DMS 273 treated with DMSO at 0.1 percent for 48 hours (cell line): Measurements from ENCODE around the gene GSTM4.
A peak's percentile ranks its signal among the peaks of the same experiment; 100 is the strongest.

ENCODE experiments used
- DNase-seq: peaks from one replicate; lab custom pipeline; 2025; lab: John Stamatoyannopoulos, UW

The GSTM4 gene

DNA sequence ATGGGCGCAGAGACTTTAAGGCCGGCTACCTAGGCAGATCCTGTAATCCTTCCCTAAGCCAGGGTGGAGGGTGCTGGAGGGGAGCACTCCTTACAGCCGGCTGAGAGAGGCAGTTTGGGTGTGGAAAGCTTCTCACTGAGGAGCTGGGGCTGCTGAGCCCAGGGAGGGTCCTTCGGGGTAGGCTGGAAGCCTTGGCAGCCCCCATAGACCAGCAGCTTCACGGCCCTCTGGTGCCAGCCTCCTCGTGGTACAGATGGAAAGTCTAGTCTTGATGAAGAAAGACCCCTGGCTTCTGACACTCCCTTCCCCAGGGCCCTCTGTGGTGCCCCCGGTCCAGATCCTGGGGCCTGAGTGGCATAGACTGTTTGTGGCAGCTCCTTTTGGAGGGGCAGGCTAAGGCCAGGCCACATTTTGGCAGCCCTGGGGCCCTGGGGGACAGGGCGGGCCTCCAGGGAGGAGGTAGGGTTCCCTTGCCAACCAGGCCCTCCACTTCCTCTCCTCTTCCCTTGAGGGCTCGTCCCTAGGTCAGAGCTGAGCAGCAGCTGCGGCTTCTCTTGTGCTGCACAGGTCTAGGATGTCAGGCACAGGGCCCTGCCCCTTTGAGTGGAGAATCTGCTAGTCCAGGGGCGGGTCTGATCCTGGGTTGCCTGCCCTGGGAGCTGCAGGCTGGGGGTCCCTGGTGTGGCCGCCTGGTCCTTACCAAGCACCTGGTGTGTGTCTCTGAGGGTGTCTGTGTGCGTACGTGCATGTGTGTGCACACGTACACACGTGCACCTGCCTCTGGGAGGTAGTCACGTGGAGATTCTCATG is 31.5 kb upstream of the GSTM4 start:
- no peak for DNase-seq

DNA sequence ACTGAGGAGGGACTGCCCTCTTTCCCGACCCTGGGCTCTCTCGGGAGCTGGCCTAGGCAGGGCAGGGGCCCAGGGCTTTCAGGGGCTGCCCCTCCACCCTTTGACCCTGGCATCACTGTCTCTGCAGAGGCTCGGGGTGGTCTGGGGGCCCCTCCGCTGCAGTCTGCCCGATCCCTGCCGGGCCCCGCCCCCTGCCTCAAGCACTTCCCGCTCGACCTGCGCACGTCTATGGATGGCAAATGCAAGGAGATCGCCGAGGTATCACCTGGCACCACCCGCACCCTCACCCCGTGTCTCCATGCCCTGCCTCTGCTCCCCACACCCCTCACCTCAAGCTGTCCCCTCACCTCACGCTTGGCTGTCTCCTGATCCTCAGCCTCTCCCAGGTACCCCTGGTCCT is 30.7 kb upstream of the GSTM4 start:
- DNase-seq: no peak

DNA sequence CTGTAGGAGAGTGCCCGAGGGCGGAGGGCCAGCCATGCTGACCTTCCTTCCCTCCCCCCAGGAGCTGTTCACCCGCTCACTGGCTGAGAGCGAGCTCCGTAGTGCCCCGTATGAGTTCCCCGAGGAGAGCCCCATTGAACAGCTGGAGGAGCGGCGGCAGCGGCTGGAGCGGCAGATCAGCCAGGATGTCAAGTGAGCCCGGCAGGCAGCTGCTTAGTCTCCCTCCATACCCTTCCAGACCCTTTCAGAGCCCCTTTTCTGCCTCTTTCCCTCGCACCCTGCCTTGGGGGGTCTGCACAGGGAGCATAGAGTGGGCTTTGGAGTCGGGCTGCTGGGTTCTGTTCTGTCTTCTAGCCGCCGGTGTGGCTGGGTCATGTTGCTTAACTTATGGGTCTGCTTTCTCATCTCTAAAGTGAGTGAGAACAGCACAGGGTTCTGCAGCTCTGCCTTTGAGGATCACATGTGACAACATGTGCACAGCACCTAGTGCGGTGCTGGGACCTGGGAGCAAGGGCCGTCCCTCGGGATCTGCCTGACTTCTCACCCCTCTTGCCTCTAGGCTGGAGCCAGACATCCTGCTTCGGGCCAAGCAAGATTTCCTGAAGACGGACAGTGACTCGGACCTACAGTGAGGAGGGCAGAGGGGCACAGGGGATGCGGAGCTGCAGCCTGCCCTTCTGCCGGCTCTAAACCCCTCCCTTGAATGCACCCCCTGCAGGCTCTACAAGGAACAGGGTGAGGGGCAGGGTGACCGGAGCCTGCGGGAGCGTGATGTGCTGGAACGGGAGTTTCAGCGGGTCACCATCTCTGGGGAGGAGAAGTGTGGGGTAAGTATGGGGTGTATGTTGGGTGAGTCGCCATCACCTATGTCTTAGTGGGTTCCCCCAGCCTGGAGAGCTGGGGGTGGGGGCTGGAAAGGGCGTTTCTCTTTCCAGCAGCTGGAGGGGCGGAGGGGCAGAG is 30.0 kb upstream of the GSTM4 start:
- no peak for DNase-seq

DNA sequence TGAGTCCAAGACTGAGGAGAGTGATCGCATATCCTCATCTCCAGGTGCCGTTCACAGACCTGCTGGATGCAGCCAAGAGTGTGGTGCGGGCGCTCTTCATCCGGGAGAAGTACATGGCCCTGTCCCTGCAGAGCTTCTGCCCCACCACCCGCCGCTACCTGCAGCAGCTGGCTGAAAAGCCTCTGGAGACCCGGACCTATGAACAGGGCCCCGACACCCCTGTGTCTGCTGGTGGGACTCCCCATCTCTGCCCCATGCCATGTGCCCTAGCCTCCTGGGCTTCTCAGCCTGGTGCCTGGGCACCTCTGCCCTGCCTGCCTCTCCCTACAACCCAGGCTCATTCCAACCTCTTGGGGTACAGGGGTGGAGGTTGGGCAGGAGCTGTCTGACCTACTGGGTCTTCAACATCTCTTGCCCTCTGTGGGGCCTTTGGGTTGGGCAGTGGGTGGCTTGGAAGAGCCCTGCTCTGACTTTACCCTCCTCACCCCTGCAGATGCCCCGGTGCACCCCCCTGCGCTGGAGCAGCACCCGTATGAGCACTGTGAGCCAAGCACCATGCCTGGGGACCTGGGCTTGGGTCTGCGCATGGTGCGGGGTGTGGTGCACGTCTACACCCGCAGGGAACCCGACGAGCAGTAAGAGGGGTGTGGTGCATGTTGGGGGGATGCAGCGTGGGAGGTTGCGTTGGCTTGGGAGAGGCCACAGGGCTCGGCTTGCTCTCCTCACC is 29.1 kb upstream of the GSTM4 start:
- no peak for DNase-seq

DNA sequence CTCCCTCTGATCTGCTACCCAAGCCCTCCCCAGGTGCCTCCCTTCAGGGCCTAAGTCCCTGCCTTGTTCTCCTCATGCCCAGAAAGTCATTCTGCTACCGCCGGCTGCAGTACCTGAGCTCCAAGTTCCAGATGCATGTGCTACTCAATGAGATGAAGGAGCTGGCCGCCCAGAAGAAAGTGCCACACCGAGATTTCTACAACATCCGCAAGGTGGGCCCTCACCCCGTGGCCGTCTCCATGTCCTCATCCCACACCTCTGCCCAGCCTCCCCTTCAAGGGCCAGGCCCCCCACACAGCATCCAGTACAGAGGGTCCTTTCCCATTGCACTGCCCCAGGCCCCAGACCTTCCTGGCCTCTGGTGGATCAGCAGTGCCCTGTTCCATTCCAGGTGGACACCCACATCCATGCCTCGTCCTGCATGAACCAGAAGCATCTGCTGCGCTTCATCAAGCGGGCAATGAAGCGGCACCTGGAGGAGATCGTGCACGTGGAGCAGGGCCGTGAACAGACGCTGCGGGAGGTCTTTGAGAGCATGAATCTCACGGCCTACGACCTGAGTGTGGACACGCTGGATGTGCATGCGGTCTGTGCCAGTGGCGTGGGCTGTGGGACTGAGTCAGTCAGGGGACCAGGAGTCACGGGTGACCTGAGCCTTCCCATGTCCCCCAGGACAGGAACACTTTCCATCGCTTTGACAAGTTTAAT is 28.1 kb upstream of the GSTM4 start:
- DNase-seq: no peak

DNA sequence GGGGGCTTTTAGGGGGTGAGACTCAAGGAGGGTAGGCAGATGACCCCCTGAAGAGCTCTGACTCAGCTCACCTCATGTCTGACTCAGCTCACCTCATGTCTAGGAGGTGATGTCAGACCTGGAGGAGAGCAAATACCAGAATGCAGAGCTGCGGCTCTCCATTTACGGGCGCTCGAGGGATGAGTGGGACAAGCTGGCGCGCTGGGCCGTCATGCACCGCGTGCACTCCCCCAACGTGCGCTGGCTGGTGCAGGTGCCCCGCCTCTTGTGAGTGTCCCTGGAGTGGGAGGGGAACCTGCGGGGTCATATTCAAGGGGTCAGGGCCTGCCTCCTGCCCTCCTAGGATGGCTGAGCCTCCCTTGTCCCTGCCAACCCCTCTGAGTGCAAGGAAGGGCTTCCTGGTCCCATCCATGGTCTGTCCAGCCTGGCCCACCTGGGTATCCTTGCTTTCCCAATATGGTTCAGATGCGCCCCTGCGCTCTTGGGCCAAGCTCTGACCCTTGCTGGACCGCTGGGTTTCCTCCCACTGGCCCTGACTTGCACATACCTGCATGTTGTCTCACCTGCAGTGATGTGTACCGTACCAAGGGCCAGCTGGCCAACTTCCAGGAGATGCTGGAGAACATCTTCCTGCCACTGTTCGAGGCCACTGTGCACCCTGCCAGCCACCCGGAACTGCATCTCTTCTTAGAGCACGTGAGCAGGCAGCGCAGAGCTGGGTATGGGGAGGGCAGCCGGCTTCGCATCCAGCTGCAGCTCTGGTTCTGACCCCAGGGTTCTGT is 27.2 kb upstream of the GSTM4 start:
- no peak for DNase-seq

DNA sequence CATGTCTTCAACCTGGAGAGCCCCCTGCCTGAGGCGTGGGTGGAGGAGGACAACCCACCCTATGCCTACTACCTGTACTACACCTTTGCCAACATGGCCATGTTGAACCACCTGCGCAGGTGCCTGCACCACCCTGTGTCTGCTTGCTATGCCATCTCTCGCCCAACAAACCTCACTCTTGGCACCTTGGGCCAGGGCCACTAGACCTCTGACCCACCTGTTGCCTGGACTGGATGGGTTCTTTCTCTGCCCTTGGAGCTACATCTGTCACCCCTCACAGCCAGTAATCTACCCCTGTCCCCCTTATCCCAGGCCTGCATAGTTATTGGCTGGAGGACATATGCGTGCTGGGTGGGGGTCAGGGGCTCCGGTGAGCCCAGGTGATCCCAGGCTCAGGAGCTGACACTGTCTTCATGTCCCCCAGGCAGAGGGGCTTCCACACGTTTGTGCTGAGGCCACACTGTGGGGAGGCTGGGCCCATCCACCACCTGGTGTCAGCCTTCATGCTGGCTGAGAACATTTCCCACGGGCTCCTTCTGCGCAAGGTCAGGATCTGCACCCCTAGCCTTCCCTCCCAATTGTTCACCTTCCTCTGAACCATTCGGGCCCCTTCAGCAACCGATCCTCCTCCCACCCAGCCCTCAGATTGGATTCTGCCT is 26.4 kb upstream of the GSTM4 start:
- no peak for DNase-seq

DNA sequence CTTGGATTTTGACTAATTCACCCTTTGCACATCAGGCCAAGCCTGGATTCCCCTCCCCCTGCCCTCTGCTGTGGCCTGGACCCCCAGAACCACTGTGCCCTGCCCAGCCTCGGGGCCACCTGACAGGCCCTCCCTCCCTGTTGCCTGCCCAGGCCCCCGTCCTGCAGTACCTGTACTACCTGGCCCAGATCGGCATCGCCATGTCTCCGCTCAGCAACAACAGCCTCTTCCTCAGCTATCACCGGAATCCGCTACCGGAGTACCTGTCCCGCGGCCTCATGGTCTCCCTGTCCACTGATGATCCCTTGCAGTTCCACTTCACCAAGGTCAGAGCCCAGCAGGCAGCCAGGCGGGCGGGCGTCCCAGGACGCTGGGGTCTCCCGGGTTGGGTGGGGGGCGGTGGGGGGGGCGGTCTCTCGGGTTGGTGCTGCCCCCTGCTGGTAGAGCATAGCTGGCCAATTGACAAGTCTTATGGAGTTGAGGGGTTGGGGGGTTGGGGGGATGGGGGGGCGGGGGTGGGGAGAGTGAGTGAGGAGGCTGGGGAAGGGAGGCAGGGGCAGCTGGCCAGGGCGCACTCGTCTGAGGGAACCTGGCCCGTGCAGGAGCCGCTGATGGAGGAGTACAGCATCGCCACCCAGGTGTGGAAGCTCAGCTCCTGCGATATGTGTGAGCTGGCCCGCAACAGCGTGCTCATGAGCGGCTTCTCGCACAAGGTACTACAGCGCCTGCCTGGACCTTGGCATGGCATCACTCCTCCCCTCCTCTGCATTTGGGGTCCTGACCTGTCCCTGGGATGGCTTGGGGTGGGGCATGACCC is 25.6 kb upstream of the GSTM4 start:
- DNase-seq: no peak

DNA sequence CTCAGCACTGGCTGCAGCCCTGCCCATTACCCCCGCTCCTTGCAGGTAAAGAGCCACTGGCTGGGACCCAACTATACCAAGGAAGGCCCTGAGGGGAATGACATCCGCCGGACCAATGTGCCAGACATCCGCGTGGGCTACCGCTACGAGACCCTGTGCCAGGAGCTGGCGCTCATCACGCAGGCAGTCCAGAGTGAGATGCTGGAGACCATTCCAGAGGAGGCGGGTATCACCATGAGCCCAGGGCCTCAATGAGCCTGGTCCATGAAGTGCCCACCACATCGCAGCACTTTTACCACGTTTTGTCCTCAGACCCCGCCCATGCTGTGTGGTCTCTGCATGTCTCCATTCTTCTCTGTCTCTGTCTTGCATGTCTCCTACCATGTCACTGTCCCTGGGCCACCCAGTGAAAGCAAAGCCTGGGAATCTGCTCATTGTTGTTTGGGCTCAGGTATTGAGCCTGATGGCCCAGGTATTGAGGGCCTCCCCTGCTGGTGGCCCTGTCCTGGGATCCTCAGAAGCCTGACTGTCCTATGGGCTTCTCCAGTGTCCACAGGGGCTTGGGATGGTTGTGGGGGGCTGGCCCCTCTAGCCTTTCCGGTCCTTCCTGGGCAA is 24.9 kb upstream of the GSTM4 start:
- DNase-seq: no peak

DNA sequence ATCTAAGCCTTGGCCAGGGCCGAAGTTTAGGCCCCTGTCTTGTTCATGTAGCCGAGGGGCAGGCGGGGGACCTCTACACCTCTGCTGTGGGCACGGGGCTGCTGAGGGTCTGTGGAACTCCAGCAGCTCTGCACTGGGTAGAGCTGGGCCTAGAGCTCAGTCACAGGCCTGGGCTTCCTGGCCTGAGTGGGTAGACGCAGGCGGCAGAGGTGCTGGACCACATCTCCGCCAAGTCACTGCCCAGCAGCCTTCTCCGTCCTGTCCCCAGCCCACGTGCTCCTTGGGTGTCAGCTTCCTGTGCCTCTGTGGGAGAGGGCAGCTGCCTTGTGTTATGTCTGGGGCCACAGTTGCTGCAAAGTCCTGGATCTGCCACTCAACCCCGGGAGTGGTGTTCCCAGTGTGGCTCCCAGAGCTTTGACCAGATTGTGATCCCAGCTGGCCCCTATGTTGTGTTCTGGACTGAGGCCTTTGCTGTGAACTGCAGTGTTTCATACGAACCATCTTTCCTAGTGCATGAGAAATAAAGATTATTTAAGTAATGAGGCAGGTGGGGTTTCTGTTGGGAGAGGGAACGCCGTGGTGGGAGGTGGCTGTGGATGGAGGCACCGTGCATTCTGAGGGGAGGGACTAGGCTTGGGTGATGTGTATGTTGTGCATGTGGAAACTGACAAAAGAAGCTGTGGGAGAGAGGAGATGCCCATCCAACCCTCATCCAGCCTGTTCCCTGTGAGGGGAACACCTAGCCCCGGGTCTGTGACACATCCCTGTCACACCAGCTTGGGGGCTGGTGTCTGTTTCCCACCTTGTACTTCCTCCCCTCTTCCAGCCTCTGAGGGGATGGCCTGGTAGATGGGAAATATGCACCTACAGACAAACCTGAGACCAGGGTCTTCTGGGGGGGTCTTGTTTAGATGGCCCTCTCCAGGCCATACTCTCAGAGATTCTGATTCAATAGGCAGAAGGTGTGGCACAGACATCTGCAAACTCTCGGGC is 24.1 kb upstream of the GSTM4 start:
- peak; percentile 69 for DNase-seq

DNA sequence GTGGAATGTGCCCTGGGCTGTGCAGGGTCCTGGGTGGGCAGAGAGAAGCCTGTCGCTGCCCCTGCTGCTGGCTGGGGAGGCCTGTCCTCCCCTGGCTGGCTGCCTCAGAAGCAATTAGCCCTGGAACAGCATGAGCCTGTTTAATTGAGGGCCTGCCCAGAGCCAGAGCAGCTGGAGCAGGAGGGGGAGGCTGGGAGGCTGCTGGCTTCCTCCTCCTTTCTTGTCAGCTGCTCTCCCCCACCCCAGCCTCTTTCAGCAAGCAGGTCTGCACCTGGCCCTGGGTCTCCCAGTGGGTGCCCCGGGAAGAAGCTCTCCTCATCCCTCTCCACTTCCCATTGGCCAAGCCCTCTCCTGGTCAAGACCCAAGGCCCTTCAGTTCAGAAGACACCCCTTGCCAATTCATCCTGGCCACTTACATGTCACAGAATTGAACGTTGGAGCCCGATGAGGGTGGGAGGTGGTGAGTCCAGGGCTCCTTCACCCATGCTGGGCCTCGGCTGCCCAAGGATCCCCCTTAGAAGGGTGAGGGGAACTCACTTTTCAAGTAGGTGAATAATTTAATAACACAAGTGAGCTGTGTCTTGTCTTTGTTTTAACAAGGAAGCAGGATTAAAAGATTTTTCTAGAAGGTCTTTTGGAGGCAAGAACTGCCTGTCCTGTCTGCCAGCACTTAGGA is 23.1 kb upstream of the GSTM4 start:
- DNase-seq: peak; percentile 92

DNA sequence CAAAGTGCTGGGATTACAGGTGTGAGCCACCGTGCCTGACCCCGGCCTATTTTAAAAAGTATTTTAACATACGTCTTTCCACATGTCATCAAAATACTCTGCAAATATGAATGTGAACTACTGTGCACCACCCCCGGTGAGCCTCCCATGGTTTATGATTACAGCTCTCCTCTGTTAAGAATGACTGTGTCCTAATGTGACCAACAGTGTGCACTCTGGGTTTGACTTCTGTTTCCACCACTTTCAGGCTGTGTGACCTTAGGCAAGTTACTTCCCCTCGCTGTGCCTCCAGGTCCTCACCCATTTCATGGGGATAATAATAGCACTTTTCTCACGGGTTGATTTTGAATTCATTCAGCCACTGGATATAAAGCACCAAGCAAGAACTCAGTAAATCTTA is 21.6 kb upstream of the GSTM4 start:
- no peak for DNase-seq

DNA sequence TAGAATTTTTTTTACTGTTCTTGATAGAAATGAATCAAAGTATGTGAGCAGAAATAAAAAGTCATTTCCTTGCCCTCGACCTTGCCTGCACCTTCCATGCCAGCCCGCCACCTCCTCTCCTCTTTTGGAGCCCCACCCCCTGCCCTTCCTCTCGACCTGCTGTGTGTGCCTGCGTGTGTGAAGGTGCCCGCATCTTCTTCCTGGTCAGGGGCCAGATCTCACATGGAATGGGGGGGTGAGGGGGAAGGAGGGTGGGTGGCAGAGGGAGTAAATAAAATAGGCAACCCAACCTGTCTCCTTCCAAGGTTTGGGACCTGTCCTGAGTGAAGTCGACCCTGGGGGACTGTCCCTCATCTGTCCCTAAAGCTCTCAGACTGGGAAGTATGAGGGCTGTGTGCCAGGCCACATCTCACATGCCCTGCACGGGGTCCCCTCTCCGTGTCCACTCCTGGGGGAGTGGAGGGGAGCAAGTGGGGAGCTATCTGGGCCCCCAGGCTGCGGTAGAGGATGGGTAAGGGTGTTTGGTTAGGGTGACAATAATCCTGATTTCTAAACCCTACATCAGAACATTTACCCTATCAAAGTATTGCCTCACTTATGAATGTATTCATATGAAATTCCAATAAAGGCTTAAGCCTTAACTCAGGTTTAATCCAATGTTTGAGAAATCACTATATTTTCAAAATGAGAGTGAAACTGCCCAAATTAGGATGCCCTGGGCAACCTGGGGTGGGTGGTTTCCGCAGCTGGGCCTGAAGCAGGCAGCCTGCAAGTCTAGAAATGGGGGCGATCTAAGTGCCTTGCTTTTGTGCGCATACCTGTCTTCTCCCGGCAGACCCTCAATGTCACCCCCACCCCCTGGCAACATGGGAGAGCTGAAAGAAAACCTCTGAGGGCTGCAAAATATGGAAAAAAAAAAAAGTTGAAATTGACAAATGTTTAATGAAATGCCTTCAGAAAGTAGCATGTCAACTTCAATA is 20.8 kb upstream of the GSTM4 start:
- no peak for DNase-seq

DNA sequence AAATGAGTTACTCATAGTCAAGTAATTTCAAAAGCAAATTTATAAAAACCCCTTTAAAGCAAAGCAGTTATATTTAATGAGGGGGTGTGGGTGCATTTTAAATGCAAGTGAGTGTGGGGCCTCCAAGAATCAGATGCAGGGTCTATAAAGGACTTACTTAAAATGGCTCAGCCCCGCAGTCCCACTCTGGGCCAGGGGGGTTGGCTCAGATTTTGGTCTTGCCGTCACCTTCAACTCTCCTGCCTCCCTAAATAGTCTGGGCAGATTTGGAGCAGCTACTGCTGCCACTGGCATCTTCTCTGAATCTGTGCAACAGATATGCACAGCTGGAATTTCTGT is 20.1 kb upstream of the GSTM4 start:
- no peak for DNase-seq

DNA sequence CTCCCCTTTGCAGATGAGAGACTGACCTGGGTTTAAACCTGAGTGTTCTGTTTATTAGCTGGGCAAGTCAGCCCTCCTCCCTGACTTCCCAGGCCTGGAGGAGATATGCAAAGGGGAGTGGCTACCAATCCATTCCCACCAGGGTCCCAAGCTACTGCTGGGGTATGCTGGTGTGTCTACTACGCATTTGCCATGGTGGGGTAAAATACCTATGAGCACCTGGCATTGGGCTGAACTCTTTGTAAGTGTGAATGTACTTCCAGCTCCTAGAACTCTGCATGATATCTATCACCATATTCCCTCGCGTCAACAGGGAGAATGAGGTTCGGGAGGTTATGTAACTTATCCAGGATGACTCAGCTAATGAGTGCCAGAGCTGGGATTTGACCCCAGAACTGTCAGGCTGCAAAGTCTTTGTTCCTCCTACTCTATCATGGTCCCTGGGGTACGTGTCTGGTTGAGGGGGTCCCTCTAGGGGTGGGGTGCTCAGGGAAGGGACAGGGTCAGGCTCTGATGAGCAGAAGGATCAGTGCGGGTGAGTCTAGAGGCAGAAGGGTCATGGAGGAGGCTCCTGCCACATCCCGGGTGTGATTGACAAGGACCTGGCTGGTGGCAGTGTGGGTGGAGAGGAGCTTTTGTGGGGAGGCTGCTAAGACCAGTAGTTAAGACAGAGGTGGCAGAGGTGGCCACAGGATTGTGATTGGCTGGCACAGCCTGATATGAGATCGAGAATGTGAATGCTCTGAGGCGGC is 19.5 kb upstream of the GSTM4 start:
- DNase-seq: no peak
